GM04503 (cell line): ENCODE measurements around the gene LIPN.

Source experiments
- DNase-seq: peaks from one replicate; pipeline ENCODE4 v3.0.0-alpha.2; 2012; ENCODE audit warnings: low read depth

The LIPN gene

DNA sequence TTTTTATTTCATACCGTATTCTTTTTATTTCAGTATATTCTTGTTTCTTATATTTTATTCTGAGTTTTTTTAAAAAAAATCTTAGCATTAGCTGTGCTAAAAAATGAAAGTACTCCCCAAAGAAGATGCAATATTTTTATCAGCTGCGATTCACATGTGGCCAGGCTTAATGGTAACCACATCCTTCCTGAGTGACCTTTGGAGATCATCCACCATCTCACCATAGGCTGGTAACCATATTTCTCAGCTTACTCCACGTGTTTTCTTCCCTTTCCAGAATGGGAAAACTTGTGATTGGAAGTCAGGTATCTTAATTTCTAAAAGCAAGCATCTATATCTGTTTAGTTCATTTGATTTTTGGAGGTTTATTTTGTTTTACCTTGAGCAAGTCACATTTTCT, 23.9 kb downstream of the LIPN start:
- DNase-seq = no peak

DNA sequence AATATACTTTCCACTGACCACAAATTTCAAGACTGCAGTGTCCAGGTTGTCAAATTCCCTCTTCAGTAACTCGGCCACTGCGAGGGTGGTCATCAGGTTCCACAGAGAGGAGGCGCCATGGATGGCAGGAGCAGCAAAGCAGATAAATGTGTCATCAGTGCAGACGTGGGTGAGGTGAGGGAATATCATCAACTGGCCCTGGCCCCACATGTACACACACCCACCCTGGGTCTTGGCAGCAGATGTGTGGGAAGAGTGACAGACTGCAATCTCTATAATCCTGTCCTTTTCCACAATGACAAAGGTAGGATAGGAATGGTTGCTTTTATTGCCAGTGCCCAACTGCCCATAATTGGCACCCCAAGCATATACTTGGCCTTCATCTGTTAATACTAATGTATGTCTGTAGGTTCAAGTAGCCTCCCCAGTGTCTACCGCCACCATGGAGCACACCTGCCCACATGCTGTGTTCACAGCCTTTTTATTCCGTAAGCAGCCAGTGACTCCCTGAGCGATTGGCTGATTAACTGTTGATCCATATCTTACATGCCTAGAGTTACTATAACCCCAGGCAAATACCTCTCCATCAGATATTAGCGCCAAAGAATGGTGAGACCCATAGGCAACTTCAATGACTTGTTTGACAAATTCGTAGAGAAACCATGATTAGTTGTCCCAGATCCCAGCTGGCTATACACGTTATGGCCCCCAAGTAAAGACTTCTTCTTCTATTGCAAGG, 26.4 kb downstream of the LIPN start:
- DNase-seq = no peak

DNA sequence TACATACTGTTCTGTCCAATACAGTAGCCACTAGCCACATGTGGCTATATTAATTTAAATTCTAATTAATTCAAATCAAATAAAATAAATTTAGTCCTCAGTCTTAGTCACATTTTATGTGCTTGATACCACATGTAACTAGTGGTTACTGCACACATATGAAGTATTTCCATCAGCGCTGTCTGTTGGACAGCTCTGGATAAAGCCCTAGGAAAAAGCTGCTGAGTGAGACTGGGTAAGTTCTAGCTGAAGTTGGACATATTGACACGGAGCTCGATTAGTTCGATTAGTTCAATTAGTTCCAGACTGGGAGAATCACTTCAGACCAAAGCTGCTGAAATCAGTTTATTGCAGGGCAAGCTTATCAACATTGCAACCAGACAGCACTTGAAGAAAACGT, 27.6 kb downstream of the LIPN start:
- no peak for DNase-seq

GRCh38 chr10:88788924-88789323, 29.1 kb downstream of the LIPN start:
- no peak for DNase-seq

DNA sequence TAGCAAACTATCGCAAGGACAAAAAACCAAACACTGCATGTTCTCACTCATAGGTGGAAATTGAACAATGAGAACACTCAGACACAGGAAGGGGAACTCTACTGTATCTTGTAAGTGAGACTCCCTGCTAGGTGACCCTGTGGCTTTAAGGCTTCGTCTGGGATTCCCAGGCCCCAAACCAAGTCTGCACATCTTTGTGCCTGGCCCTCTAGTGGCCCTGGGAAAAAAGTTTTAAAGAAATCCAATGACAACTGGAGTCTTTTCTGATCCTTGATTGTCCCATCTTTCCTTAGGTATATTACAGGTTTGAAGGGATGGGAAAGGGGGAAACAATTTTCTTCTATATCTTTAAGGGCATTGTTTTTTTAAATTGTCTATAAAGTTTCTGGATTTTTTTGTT, 32.1 kb downstream of the LIPN start:
- DNase-seq = no peak

DNA sequence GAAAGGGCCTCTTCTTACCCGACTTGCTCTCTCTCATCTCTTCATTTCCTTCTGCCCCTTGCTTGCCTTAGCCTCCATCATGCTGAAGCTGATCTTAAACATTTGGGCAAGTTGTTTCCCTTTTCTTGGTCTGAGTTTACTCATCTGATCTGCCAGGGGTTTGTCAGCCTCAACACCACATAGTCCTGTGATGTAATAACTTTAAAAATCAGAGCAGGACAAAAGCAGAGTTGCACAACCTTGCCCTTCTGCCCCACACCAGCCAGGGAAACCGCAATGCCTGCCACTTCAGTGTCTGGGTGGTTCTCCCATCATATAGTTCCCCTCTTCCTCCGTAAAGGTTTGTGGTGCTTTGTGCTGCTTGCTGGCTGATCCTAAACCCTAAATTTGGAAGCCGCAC, 32.8 kb downstream of the LIPN start:
- no peak for DNase-seq

GRCh38 chr10:88793712-88794299, 34.0 kb downstream of the LIPN start:
- no peak for DNase-seq

DNA sequence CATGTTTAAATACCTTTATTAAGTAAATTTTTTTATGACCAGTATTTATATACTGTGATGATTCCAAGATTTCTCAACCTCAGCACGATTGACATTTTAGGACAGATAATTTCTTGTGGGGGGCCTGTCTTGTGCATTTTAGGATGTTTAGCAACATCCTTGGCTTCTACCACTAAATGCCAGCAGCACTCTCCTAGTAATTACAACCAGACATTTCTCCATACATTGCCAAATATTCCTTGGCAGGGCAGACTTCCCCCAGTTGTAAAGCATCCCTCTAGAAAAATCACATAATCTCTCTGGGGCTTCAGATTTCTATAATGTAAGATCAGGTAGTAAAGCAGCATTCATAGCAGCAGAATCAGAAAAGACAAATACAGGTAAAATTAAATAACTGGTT, 34.9 kb downstream of the LIPN start:
- no peak for DNase-seq

- no peak for DNase-seq
These were observed 40.6 kb downstream of the LIPN start for GRCh38 chr10:88800152-88801125.

DNA sequence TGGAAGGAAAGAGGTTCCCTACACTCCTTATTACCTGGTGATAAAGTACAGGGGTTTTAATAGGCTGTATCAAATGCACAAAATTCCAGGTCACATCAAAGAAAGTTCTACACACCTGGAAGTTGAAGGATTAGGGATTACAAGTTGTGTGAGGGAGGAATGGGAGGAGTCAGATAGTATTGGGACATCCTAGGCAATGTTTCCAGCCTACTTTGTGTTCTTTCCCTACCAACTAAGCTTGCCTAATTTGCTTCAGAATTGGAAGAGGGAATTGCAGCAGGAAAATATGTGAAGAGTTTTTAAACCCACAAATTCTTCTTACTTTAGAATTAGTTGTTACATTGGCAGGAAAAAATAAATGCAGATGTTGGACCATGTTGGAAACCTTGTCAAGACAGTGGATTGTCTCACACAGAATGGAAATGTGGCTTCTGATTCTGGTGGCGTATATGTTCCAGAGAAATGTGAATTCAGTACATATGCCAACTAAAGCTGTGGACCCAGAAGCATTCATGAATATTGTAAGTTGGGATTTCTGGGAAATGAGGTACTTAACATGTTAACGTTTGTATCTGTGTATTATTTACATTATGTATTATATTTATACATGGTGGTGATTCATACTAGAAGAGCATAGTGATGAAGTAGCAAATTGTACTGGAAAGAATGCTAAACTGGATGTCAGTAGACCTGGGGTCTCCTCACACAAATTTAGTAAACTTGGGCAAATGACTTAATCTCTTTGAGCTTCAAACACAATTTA, 42.9 kb downstream of the LIPN start, which contains the start of gene LIPM:
Gene LIPM (plus strand): TSS at position 208 of the 763 bp plus-strand sequence. CDS start 167 bp downstream, at position 375.
- DNase-seq = no peak

DNA sequence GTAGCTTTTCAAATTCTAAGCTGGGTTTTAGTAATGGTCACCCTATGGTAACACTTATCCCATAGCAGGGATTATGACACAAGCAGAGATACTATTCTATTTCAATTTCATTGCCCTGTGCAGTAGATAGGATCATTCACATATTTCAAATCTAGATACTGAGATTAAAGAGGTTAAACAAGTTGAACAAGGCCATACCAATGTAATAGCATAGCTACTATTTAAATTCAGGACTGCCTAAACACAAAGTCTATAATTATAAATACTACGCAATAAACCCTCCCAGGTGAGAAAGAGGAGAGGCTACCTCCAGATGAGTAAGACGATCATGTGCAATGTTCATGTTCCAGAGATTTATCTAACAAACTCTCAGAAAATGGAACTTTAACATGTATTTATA, 43.8 kb downstream of the LIPN start:
- no peak for DNase-seq

GRCh38 chr10:88804083-88804812, 44.4 kb downstream of the LIPN start:
- DNase-seq = no peak

DNA sequence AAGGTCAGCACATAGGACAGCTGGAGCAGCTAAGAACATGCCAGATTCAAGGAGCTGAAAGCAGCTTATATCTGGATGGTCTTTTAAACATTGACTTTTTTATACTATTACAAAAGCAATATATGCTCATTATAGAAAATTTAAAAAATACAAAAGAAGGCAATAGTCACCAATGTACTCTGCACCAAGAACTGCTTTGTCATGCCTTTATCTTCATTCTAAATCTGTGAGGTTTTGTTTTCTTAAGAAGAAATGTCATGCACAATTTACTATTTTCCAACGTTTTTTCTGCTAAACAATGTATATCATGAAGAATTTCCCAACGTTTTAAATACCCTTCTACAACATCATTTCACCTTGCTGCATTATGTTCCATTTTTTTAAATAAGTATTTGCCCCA, 45.5 kb downstream of the LIPN start:
- DNase-seq = no peak

DNA sequence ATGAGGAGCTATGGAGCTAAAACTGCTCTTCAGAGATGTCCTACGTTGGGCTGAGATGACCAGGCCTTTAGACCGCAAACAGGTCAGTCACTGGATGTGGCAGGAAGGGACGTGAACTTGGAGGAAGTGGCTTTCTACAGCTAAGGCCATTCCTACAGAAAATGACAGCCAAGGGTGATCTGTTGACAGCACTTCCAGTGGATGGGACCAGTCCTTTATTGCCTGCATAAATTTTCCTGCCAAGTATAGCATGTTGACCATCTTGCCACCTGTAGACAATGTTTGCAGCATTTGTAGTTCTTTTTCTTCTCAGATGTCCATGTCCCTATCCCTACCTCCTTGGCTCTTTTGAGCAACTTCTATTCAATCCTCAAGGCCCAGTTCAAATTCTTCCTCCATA, 46.1 kb downstream of the LIPN start:
- no peak for DNase-seq

- no peak for DNase-seq
These were observed 49.8 kb downstream of the LIPN start for GRCh38 chr10:88809621-88810020.

GRCh38 chr10:88810196-88810961, 50.6 kb downstream of the LIPN start:
- DNase-seq = no peak

- DNase-seq = no peak
These were observed 53.4 kb downstream of the LIPN start for GRCh38 chr10:88813200-88813599.

DNA sequence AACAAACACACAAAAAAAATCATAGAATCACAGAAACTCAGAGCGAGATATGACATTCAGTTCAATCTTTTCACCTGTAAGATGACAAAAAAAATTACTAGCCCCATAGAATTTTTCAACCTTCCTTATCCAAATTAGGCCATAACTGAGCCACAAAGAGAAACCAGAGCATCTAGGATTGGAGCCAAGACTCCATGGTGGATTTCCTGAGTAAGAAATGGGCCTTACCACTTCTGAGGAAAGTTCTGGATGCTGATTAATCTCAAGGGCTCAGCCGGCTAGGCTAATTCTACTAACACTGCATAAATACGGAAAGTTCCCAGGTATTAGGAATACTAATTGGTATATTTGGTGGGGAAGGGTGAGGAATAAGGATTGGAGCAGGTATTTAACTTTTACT, 59.5 kb downstream of the LIPN start:
- DNase-seq = no peak

DNA sequence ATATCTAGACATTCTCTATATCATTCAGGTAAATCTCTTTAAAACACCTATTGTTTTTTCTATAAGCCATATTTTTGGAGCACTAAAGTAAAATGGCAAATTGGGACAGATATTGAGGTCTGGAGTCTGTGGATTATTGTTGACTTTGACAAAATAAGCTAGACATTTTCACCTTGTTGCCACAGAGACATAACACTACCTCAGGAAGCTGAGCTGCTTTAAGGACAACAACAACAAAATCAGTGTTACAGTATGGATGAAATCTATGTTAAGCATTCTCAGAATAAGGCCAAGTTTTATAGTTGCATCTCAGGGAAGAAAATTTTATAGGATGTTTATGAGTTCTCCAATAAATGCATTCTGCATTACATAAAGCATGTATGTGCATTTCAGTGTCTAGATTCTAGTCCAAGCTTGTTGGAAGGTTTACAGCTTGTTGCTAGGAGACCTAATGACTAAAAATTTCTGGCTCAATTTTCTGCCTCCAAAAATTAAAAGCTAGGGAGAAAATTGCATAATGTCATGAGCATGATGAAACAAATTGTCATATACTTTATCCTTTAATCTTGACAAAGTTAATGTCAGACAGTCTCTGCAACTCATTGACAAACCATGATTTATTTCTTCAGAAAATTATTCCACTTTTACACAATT, 61.1 kb downstream of the LIPN start:
- peak; percentile 69 for DNase-seq

DNA sequence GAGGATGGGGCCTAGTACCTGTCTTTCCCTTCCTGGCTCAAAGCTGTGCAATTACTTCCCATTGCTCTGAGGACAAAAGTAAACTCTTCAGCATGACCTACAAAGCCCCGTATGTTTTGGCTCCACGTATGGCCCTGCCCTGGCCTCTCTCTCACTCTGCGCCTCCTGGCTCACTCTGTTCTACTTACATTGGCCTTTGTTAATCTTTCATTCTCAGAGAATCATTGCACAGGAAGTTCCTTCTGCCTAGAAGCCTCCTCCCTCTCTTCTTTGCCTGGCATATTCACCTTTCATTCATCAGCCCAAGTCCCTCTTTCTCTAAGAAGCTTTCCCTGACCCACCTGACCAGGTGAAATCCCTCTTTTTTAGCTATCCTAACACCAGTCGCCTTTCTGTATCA, 66.6 kb downstream of the LIPN start:
- no peak for DNase-seq
